Neural cell (in vitro differentiated cells): ENCODE measurements around the gene GALK1. TPM values are rescaled to one million over a fixed set of nuclear protein-coding genes. Genes with fewer than 3 reads are reported as not detected.

ENCODE experiments used
- H2AFZ ChIP-seq: fragments of 200-600, 300-800 bp; sonication (generic), shearing (Covaris generic); 2 replicates; pipeline ENCODE4 v1.6.0; 2014; ENCODE audit warnings: low read depth, mild to moderate bottlenecking, antibody characterized with exemption, low read length, moderate library complexity
- H3F3A ChIP-seq: fragments of 200-600 bp; shearing (Covaris generic); 2 replicates; pipeline ENCODE4 v1.6.1; 2016; ENCODE audit warnings: mild to moderate bottlenecking, moderate library complexity, mixed read lengths, antibody characterized with exemption, low read length; ENCODE audit not compliant: insufficient read depth, poor library complexity, severe bottlenecking
- H3K27ac ChIP-seq: fragments of 200-600, 300-800 bp; sonication (generic), shearing (Covaris generic); 2 replicates; pipeline ENCODE4 v1.5.1; 2014; ENCODE audit warnings: mild to moderate bottlenecking, low read length, moderate library complexity
- H3K27me3 ChIP-seq: fragments of 300-800, 200-600 bp; sonication (generic), shearing (Covaris generic); 2 replicates; pipeline ENCODE4 v1.6.0; 2014; ENCODE audit warnings: mild to moderate bottlenecking, low read depth, low read length, moderate library complexity; ENCODE audit not compliant: insufficient read depth
- H3K36me3 ChIP-seq: fragments of 300-800, 200-600 bp; sonication (generic), shearing (Covaris generic); 2 replicates; pipeline ENCODE4 v1.5.1; 2014; ENCODE audit warnings: mild to moderate bottlenecking, antibody characterized with exemption, low read length, moderate library complexity; ENCODE audit not compliant: insufficient read depth
- H3K4me2 ChIP-seq: fragments of 300-800, 200-600 bp; sonication (generic), shearing (Covaris generic); 2 replicates; pipeline ENCODE4 v1.6.0; 2014; ENCODE audit warnings: mild to moderate bottlenecking, low read length
- H3K4me3 ChIP-seq: fragments of 300-800, 200-600 bp; sonication (generic), shearing (Covaris generic); 2 replicates; pipeline ENCODE4 v1.5.1; 2014; ENCODE audit warnings: mild to moderate bottlenecking, low read length, moderate library complexity
- H3K79me2 ChIP-seq: fragments of 200-600 bp; shearing (Covaris generic); replicated peaks from 2 replicates; pipeline ENCODE4 v1.6.0; 2014; ENCODE audit warnings: mild to moderate bottlenecking, low read length, moderate library complexity; ENCODE audit not compliant: insufficient read depth
- H3K9ac ChIP-seq: fragments of 300-800, 200-600 bp; sonication (generic), shearing (Covaris generic); 2 replicates; pipeline ENCODE4 v1.6.1; 2016; ENCODE audit warnings: mild to moderate bottlenecking, low read length, mixed read lengths
- H3K9me2 ChIP-seq: fragments of 200-600 bp; shearing (Covaris generic); 2 replicates; pipeline ENCODE4 v1.6.1; 2016; ENCODE audit warnings: mild to moderate bottlenecking, low read length, mixed read lengths; ENCODE audit not compliant: insufficient read depth
- H3K9me3 ChIP-seq: fragments of 200-600, 300-800 bp; sonication (generic), shearing (Covaris generic); 2 replicates; pipeline ENCODE4 v1.6.1; 2016; ENCODE audit warnings: mild to moderate bottlenecking, mixed run types, low read length, moderate library complexity, mixed read lengths
- H4K20me1 ChIP-seq: fragments of 200-600 bp; shearing (Covaris generic); 2 replicates; pipeline ENCODE4 v1.6.1; 2016; ENCODE audit warnings: mild to moderate bottlenecking, mixed run types; ENCODE audit not compliant: insufficient read depth
- EP300 ChIP-seq: fragments of 450-650 bp; conservative IDR thresholded peaks from 2 replicates; pipeline ENCODE4 v1.6.1; 2014; ENCODE audit warnings: antibody characterized with exemption, mild to moderate bottlenecking, moderate library complexity; ENCODE audit not compliant: poor library complexity, severe bottlenecking
- EZH2 ChIP-seq: fragments of 200-600, 300-800 bp; shearing (Covaris generic), sonication (generic); IDR thresholded peaks from 2 replicates; pipeline ENCODE4 v1.6.1; 2014; ENCODE audit warnings: antibody characterized with exemption, low read length, borderline replicate concordance, mild to moderate bottlenecking; ENCODE audit not compliant: insufficient read depth, poor library complexity, severe bottlenecking
- MXI1 ChIP-seq: fragments of 450-650 bp; conservative IDR thresholded peaks from 2 replicates; pipeline ENCODE4 v1.6.1; 2014; ENCODE audit warnings: antibody characterized with exemption, mild to moderate bottlenecking; ENCODE audit not compliant: poor library complexity, severe bottlenecking
- POLR2AphosphoS5 ChIP-seq: IDR thresholded peaks from 2 replicates; pipeline ENCODE4 v1.6.1; 2012
- RAD21 ChIP-seq: fragments of 450-650 bp; conservative IDR thresholded peaks from 2 replicates; pipeline ENCODE4 v1.6.1; 2014; ENCODE audit warnings: antibody characterized with exemption, mild to moderate bottlenecking, moderate library complexity
- SMC3 ChIP-seq: fragments of 450-650 bp; conservative IDR thresholded peaks from 2 replicates; pipeline ENCODE4 v1.6.1; 2014; ENCODE audit warnings: antibody characterized with exemption, mild to moderate bottlenecking, moderate library complexity; ENCODE audit not compliant: poor library complexity
- TAF1 ChIP-seq: IDR thresholded peaks from 2 replicates; pipeline ENCODE4 v1.6.1; 2012; ENCODE audit warnings: low read depth
- polyA plus RNA-seq: library from polyadenylated mRNA; depleted of rRNA; stranded (reverse); fragments of >200 nt; gene quantifications from 2 replicates; pipeline ENCODE4 v1.2.3, GENCODE V29; 2014
- TF ChIP-seq, protein P1 (sequence below): fragments of 450-650 bp; IDR thresholded peaks from 2 replicates; pipeline ENCODE4 v1.5.1; 2014; ENCODE audit warnings: antibody characterized with exemption, mild to moderate bottlenecking, moderate library complexity; ENCODE audit not compliant: poor library complexity, severe bottlenecking
- TF ChIP-seq, protein P2 (sequence below): IDR thresholded peaks from 2 replicates; pipeline ENCODE4 v1.6.1; 2012; ENCODE audit warnings: borderline replicate concordance

Gene GALK1
- polyA plus RNA-seq, 1 donor from 2014 or later: 4.8 TPM

DNA sequence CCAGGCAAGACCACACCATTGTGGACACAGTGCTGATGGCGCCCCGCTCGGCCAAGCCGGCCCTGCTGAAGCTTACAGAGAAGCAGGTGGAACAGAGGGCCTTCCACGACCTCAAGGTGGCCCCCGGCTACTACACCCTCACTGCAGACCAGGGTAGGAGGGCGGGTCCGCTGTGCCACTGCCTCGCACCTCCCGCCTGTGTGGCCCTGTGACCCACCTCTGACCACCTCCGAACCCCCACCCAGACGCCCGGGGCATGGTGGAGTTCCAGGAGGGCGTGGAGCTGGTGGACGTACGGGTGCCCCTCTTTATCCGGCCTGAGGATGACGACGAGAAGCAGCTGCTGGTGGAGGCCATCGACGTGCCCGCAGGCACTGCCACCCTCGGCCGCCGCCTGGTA lies 22.7 kb downstream of the GALK1 start:
- Histone ChIP-seq H3K9ac (no peak overlapping the region), H3K4me3 (no peak overlapping the region), H3K9me3 (no peaks in the 10 kb centered on the region), H3F3A (no peaks in the 10 kb centered on the region), H3K79me2 (no peaks in the 10 kb centered on the region), H2AFZ (no peak overlapping the region), H3K4me2 (no peak overlapping the region), H3K27me3 (no peaks in the 10 kb centered on the region), H4K20me1 (no peaks in the 10 kb centered on the region), H3K9me2 (no peaks in the 10 kb centered on the region), H3K36me3 (no peaks in the 10 kb centered on the region), H3K27ac (no peak overlapping the region)
- TF ChIP-seq POLR2AphosphoS5: no peak
- TF ChIP-seq, protein P1, sequence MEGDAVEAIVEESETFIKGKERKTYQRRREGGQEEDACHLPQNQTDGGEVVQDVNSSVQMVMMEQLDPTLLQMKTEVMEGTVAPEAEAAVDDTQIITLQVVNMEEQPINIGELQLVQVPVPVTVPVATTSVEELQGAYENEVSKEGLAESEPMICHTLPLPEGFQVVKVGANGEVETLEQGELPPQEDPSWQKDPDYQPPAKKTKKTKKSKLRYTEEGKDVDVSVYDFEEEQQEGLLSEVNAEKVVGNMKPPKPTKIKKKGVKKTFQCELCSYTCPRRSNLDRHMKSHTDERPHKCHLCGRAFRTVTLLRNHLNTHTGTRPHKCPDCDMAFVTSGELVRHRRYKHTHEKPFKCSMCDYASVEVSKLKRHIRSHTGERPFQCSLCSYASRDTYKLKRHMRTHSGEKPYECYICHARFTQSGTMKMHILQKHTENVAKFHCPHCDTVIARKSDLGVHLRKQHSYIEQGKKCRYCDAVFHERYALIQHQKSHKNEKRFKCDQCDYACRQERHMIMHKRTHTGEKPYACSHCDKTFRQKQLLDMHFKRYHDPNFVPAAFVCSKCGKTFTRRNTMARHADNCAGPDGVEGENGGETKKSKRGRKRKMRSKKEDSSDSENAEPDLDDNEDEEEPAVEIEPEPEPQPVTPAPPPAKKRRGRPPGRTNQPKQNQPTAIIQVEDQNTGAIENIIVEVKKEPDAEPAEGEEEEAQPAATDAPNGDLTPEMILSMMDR: no peak
- no peak for TF ChIP-seq RAD21
- no peak for TF ChIP-seq SMC3
- no peak for TF ChIP-seq EP300
- TF ChIP-seq TAF1: no peak
- TF ChIP-seq EZH2: no peak
- no peak for TF ChIP-seq MXI1
- TF ChIP-seq, protein P2, sequence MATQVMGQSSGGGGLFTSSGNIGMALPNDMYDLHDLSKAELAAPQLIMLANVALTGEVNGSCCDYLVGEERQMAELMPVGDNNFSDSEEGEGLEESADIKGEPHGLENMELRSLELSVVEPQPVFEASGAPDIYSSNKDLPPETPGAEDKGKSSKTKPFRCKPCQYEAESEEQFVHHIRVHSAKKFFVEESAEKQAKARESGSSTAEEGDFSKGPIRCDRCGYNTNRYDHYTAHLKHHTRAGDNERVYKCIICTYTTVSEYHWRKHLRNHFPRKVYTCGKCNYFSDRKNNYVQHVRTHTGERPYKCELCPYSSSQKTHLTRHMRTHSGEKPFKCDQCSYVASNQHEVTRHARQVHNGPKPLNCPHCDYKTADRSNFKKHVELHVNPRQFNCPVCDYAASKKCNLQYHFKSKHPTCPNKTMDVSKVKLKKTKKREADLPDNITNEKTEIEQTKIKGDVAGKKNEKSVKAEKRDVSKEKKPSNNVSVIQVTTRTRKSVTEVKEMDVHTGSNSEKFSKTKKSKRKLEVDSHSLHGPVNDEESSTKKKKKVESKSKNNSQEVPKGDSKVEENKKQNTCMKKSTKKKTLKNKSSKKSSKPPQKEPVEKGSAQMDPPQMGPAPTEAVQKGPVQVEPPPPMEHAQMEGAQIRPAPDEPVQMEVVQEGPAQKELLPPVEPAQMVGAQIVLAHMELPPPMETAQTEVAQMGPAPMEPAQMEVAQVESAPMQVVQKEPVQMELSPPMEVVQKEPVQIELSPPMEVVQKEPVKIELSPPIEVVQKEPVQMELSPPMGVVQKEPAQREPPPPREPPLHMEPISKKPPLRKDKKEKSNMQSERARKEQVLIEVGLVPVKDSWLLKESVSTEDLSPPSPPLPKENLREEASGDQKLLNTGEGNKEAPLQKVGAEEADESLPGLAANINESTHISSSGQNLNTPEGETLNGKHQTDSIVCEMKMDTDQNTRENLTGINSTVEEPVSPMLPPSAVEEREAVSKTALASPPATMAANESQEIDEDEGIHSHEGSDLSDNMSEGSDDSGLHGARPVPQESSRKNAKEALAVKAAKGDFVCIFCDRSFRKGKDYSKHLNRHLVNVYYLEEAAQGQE: no peak

DNA sequence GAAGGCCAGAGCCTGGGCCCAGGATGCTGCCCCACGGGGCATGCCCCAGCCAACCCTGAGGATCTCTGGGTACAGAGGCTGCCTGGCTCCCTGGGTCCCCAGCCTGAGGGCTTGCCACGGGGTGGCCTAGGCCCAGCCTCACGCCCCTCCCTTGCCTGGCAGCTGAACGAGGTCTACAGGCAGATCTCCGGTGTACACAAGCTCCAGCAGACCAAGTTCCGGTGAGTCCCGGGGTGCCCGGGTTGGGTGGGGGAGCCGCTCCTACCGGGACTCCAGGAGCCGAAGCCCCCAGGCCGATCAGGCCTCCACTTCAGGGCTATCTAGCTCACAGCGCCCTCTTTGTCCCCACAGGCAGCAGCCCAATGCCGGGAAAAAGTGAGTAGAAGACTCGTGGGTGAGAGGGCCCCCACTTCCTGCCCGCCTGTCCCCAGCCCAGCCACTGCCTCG lies 24.3 kb downstream of the GALK1 start:
- Histone ChIP-seq H3K9ac (no peak overlapping the region), H3K36me3 (no peaks in the 10 kb centered on the region), H3K27me3 (no peaks in the 10 kb centered on the region), H3K9me2 (no peaks in the 10 kb centered on the region), H3K27ac (no peak overlapping the region), H2AFZ (no peak overlapping the region), H3K4me2 (no peak overlapping the region), H3K79me2 (no peaks in the 10 kb centered on the region), H3F3A (no peaks in the 10 kb centered on the region), H4K20me1 (no peaks in the 10 kb centered on the region), H3K9me3 (no peaks in the 10 kb centered on the region), H3K4me3 (no peak overlapping the region)
- TF ChIP-seq MXI1 (no peak), SMC3 (no peak), TAF1 (no peak), POLR2AphosphoS5 (no peak), EZH2 (no peak), EP300 (no peak), RAD21 (no peak)
- TF ChIP-seq, protein P1: no peak
- TF ChIP-seq, protein P2: no peak
